Gastroesophageal sphincter (tissue), 4 donors: Measurements from ENCODE around the gene ADGRD2. TPM values are rescaled to one million over a fixed set of nuclear protein-coding genes. Genes with fewer than 3 reads are reported as not detected.

ENCODE experiments used
- ATAC-seq: fragments of 150-250 bp; one replicate; pipeline ENCODE4 v1.9.1; 2016; ENCODE audit warnings: mild to moderate bottlenecking, moderate library complexity
- H3K27ac ChIP-seq, 4 donors: fragments of 200-600 bp; sonication (generic) in 3 of 4; 1 replicate in 3 of 4; 2 replicates in 1 of 4; pipeline ENCODE4 v1.5.1; 2016 to 2019
- H3K27me3 ChIP-seq: fragments of 200-600 bp; sonication (generic); one replicate; pipeline ENCODE4 v1.5.1; 2019
- H3K36me3 ChIP-seq, 2 donors: fragments of 200-600 bp; sonication (generic); one replicate each; pipeline ENCODE4 v1.5.1; 2019; ENCODE audit warnings: control low read depth in 1 of 2
- H3K4me1 ChIP-seq, 3 donors: fragments of 200-600 bp; sonication (generic); 1 replicate in 2 of 3; 2 replicates in 1 of 3; pipeline ENCODE4 v1.5.1; 2016 to 2019; ENCODE audit warnings: control low read depth in 2 of 3
- H3K4me3 ChIP-seq, 2 donors: fragments of 200-600 bp; sonication (generic); one replicate each; pipeline ENCODE4 v1.5.1; 2019; ENCODE audit warnings: mild to moderate bottlenecking in 1 of 2, moderate library complexity in 1 of 2
- H3K9me3 ChIP-seq, 3 donors: fragments of 200-600 bp; sonication (generic); one replicate each; pipeline ENCODE4 v1.5.1; 2017 to 2019; ENCODE audit warnings: control low read depth in 2 of 3
- CTCF ChIP-seq, 4 experiments: fragments of 200-600 bp in 2 of 4; fragments of 450-650 bp in 2 of 4; sonication (generic) in 1 of 4; IDR thresholded peaks; one replicate each; pipeline ENCODE4 v1.5.1; 2017 to 2019; ENCODE audit warnings: antibody characterized with exemption in 4 of 4, mild to moderate bottlenecking in 2 of 4, moderate library complexity in 2 of 4
- EP300 ChIP-seq: sonication (generic); formaldehyde crosslinking; IDR thresholded peaks from one replicate; pipeline ENCODE4 v1.6.1; 2017; ENCODE audit warnings: antibody characterized with exemption, mild to moderate bottlenecking
- POLR2A ChIP-seq, 2 donors: fragments of 450-650 bp; IDR thresholded peaks; one replicate each; pipeline ENCODE4 v1.6.1; 2017; ENCODE audit warnings: antibody characterized with exemption in 2 of 2, mild to moderate bottlenecking in 2 of 2, moderate library complexity in 1 of 2
- POLR2AphosphoS5 ChIP-seq: sonication (generic); formaldehyde crosslinking; IDR thresholded peaks from one replicate; pipeline ENCODE4 v1.6.1; 2017; ENCODE audit warnings: antibody characterized with exemption
- WGBS, 2 donors: methylation state at CpG; one replicate each; pipeline ENCODE4 v1.1.5; 2018; ENCODE audit warnings: low coverage in 1 of 2; 5-methylcytosine and 5-hydroxymethylcytosine counted together
- total RNA-seq, 4 donors: library from RNA; depleted of rRNA; stranded (reverse); fragments of >200 nt; gene quantifications; one replicate each; pipeline ENCODE4 v1.1.0, GENCODE V29; 2016

ADGRD2 gene
- total RNA-seq, 4 donors from 2014 or later = not detected

- WGBS, 2 donors = 75 to 84% methylated on average over 3 to 4 of the region's 7 CpGs
- H3K27me3 ChIP-seq = peaks cover 39% of the 10 kb centered on the region
- peaks cover 0 to 16% (median 0%) of the 10 kb centered on the region in 3 donors for H3K4me1 ChIP-seq
- no peak overlapping the region for H3K4me3 ChIP-seq
- TF ChIP-seq POLR2AphosphoS5 (no peak), EP300 (no peak), CTCF (IDR thresholded peaks at IDR 0.05) (no peak), POLR2A (IDR thresholded peaks at IDR 0.05) (no peak)
- no peaks in the 10 kb centered on the region for H3K36me3 ChIP-seq
- peaks cover 0 to 13% (median 0%) of the 10 kb centered on the region in 3 donors for H3K9me3 ChIP-seq
- ATAC-seq = no peak
- H3K27ac ChIP-seq = no peak overlapping the region
Observed at GRCh38 chr9:124455820-124456219, 5.6 kb downstream of the ADGRD2 start.

GRCh38 chr9:124456341-124457078, 6.3 kb downstream of the ADGRD2 start:
- Histone ChIP-seq H3K4me1 (peaks cover 0 to 13% (median 0%) of the 10 kb centered on the region in 3 donors), H3K4me3 (no peak overlapping the region), H3K36me3 (no peaks in the 10 kb centered on the region), H3K27ac (no peak overlapping the region), H3K27me3 (peaks cover 33% of the 10 kb centered on the region), H3K9me3 (peaks cover 0 to 13% (median 0%) of the 10 kb centered on the region in 3 donors)
- WGBS, 2 donors = 47 to 73% methylated on average over 4 of the region's 15 CpGs
- ATAC-seq = no peak
- TF ChIP-seq POLR2AphosphoS5 (no peak), CTCF (IDR thresholded peaks at IDR 0.05) (no peak), POLR2A (IDR thresholded peaks at IDR 0.05) (no peak), EP300 (no peak)

GRCh38 chr9:124457079-124457886, 7.0 kb downstream of the ADGRD2 start:
- Histone ChIP-seq H3K27me3 (peaks cover 25% of the 10 kb centered on the region), H3K4me1 (peaks cover 0 to 13% (median 0%) of the 10 kb centered on the region in 3 donors), H3K27ac (no peak overlapping the region), H3K36me3 (no peaks in the 10 kb centered on the region), H3K9me3 (peaks cover 0 to 13% (median 0%) of the 10 kb centered on the region in 3 donors), H3K4me3 (no peak overlapping the region)
- TF ChIP-seq CTCF (IDR thresholded peaks at IDR 0.05) (no peak), POLR2AphosphoS5 (no peak), EP300 (no peak), POLR2A (IDR thresholded peaks at IDR 0.05) (no peak)
- ATAC-seq = no peak
- 80% methylated on average over 4 of the region's 18 CpGs for WGBS, 2 donors

- peaks cover 18% of the 10 kb centered on the region for H3K27me3 ChIP-seq
- no peak overlapping the region for H3K4me3 ChIP-seq
- H3K36me3 ChIP-seq = no peaks in the 10 kb centered on the region
- ATAC-seq = no peak
- peaks cover 0 to 9% (median 0%) of the 10 kb centered on the region in 3 donors for H3K4me1 ChIP-seq
- TF ChIP-seq CTCF (IDR thresholded peaks at IDR 0.05) = no peak
- TF ChIP-seq POLR2A (IDR thresholded peaks at IDR 0.05) = no peak
- no peak for TF ChIP-seq POLR2AphosphoS5
- no peak for TF ChIP-seq EP300
- H3K27ac ChIP-seq = no peak overlapping the region
- H3K9me3 ChIP-seq = peaks cover 0 to 12% (median 0%) of the 10 kb centered on the region in 3 donors
- WGBS, 2 donors = no CpG with 5 or more reads among the region's 8 CpGs
Observed at GRCh38 chr9:124457887-124458431, 7.7 kb downstream of the ADGRD2 start.
